HUES6 (cell line): Measurements from ENCODE around the gene SLC4A1AP.

Experiments
- H3K27ac ChIP-seq: 2 replicates; pipeline ENCODE4 v1.7.0; 2013; ENCODE audit warnings: low read depth, mild to moderate bottlenecking, low read length, inconsistent platforms
- H3K27me3 ChIP-seq: 2 replicates; pipeline ENCODE4 v1.6.1; 2013; ENCODE audit warnings: low read length; ENCODE audit not compliant: control insufficient read depth, insufficient read depth
- H3K36me3 ChIP-seq: 2 replicates; pipeline ENCODE4 v1.6.1; 2013; ENCODE audit warnings: low read length; ENCODE audit not compliant: control insufficient read depth, insufficient read depth
- H3K4me1 ChIP-seq: 2 replicates; pipeline ENCODE4 v1.6.1; 2013; ENCODE audit warnings: low read length; ENCODE audit not compliant: control insufficient read depth, insufficient read depth
- H3K4me3 ChIP-seq: 2 replicates; pipeline ENCODE4 v1.5.1; 2013; ENCODE audit warnings: low read depth, low read length
- H3K9ac ChIP-seq: one replicate; pipeline ENCODE4 v1.6.1; 2013; ENCODE audit warnings: mild to moderate bottlenecking, low read length
- H3K9me3 ChIP-seq: 2 replicates; pipeline ENCODE4 v1.6.1; 2013; ENCODE audit warnings: low read depth, low read length; ENCODE audit not compliant: control insufficient read depth, insufficient read depth

SLC4A1AP gene

DNA sequence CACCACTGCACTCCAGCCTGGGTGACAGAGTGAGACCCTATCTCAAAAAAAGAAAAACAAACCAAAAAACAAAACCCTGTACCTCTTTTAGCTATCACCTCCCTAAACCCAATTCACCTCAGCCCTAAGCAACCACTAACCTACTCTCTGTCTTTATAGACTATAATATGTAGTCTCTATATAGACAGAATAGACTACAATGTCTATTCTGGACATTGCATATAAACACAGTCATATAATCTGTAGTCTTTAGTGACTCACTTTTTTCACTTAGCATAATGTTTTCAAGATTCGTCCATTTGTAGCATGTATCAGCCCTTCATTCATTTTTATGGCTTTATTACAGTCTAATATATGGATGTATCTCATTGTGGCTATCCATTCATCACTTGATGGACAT, 70.6 kb downstream of the SLC4A1AP start:
- Histone ChIP-seq H3K9me3 (no peaks in the 10 kb centered on the region), H3K4me3 (no peak overlapping the region), H3K27me3 (peaks cover 4% of the 10 kb centered on the region; the same call in 1 of the 2 replicates), H3K9ac (no peak overlapping the region), H3K36me3 (no peaks in the 10 kb centered on the region), H3K4me1 (peaks cover 10% of the 10 kb centered on the region), H3K27ac (no peak overlapping the region)

DNA sequence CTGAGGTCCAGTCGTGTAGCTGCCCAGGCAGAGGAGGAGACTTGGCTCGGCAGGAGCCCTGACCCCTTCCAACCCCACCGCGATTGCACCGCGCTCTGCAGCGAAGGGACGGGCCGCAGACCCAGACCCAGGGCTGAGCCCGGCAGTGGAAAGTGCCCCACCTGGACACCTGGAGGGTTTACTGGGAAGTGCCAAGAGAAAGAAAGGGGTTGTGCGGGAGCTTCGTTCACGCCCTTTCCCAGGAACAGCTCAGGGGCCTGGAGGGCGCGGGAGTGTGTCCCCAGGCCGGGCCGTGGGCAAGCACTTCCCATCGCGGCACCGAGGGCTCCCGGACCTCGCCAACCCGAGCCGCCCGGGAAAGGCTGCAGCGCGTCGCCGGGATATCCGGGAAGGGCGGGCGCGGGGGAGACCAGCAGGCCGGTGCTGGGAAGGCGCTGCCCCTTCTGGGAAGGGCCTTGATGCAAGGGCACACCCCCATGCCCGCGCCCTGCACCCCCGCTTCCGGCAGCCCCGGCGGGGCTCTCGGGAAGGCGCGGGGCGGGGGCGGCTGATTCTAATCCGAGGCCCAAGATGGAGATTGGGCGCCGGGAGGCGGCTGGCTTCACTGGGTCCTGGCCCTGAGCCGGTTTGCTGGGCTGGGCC, 71.7 kb downstream of the SLC4A1AP start:
- Histone ChIP-seq H3K4me1 (peaks cover 10% of the 10 kb centered on the region), H3K4me3 (peak overlapping the region; percentile 76), H3K9ac (peak overlapping the region; percentile 63), H3K36me3 (no peaks in the 10 kb centered on the region), H3K9me3 (no peaks in the 10 kb centered on the region), H3K27me3 (peaks cover 4% of the 10 kb centered on the region; the same call in 1 of the 2 replicates), H3K27ac (peak overlapping the region; percentile 28; the same call in 1 of the 2 replicates)

DNA sequence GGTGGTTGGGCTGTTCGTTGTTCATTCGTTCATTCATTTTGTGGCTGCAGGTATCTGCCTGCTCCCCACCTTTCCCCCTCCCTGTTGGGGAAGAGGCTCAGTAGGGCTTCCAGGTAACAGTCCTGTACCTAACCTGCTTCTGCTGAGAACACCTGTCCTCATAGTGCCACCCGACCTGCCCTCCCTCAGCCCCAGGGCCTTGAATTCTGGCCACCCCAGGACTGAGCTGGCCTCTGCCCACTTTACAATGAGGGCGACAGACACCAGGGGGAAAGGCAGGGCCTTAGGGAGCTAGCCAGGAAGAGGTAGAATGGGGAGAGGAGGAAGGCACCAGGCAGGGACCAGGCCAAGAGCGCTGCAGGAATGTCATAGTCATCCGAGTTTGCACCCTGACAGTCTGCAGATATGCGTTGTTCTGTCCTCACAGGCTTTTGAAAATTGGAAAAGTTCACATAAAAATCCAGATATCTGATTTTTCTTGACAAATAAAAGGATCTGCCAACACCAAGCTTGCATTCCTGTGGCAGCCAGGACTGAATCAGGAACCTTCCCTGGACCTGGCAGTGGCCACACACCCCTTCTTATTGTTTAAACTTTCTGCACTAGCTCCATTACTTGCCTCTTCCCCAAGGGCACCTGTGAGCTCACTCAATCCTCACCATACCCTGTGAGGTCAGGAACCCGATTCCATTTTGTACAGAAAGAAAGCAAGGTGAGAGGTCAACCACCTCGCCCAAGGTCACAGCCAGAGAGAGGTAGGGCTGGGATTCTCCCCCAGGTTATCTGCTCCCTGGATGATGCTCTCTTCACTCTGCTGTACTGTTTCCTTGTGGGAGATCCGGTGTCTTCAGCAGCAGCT, 72.6 kb downstream of the SLC4A1AP start:
- Histone ChIP-seq H3K4me3 (peak overlapping the region; percentile 76), H3K27ac (no peak overlapping the region), H3K9ac (peak overlapping the region; percentile 35), H3K36me3 (no peaks in the 10 kb centered on the region), H3K27me3 (peaks cover 4% of the 10 kb centered on the region; the same call in 1 of the 2 replicates), H3K9me3 (no peaks in the 10 kb centered on the region), H3K4me1 (peaks cover 10% of the 10 kb centered on the region)

DNA sequence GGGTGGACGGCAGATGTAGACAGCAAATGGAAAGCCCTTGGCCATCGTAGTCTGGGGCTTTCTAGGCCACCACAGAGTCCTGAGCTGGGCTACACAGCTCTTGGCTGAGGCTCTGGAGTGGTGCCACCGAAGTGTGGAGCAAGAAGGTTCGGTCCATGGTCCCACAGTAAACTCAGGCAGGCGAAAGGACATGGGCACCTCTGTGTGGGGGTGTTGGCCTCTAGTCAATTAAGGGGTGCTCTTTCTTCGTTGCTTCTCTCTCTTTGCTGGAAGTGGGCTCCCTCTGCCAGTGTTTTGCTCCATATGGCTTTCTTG, 73.2 kb downstream of the SLC4A1AP start:
- no peaks in the 10 kb centered on the region for H3K36me3 ChIP-seq
- no peak overlapping the region for H3K4me3 ChIP-seq
- peaks cover 4% of the 10 kb centered on the region; the same call in 1 of the 2 replicates for H3K27me3 ChIP-seq
- H3K9ac ChIP-seq = no peak overlapping the region
- peaks cover 10% of the 10 kb centered on the region for H3K4me1 ChIP-seq
- H3K9me3 ChIP-seq = no peaks in the 10 kb centered on the region
- no peak overlapping the region for H3K27ac ChIP-seq

DNA sequence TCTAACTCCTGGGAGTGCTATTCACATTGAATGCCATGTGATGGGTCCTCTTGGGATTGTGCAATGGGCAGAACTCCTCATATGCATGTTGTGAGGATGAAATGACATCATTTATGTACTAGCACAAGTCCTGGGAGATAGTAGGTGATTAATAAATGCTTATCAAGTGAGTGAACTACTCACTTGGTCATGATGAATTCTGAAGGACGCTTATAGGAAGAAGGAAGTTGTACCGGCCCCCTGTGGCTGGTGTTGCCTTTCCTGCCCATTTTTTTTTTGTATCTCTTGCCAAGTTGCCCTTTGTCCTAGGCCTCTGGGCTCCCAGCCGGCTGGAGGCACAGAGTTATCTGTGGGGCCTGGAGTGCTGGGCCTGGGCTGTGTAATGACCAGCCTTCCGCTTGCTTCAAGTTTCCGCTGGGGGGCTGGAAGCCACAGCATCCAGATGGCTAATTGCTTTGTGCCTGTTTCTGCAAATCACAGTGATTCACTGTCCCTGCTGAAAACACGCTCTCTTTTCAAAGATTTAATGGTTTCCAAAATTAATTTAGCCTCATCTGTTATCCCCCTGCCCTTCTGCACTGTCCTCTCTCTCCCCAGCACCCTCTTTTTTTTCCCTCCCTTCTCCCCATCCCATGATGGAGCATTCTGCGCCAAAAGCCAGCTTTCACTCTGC, 74.1 kb downstream of the SLC4A1AP start:
- Histone ChIP-seq H3K9ac (no peak overlapping the region), H3K27me3 (peaks cover 4% of the 10 kb centered on the region; the same call in 1 of the 2 replicates), H3K27ac (no peak overlapping the region), H3K36me3 (no peaks in the 10 kb centered on the region), H3K4me1 (peaks cover 10% of the 10 kb centered on the region), H3K4me3 (no peak overlapping the region), H3K9me3 (no peaks in the 10 kb centered on the region)

DNA sequence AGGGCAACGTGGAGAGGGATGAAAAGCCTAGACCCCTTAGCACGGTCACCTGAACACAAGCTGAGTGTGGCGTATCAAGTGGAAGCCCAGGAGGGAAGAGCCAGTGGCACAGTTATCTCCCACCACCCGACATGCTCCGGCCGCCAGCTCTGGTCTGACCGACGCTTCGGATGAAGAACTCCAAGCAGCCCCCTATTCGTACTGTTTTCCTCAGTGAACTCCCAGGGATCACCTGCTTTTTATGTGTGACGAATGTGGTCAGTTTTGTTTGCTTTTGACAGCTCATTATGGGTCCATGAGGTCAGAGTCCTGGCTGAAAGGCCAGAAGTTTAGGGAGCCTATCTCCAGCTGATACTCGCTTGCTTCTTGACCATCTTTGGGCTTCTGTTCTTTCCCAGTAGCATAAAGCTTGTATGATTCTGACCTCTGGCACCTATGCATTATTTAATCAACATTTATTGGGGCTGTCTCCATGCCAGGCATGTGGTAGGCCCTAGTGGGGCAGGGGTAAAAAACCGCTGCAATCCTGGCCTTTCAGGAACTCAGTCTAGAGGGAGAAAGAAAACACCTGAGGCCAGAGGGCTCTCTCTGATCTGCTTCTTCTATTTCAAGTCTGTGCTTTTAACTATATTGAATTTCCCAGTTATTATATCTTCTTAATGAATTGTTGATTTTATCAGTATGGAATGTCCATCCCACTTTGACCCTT, 74.8 kb downstream of the SLC4A1AP start:
- H3K36me3 ChIP-seq = no peaks in the 10 kb centered on the region

DNA sequence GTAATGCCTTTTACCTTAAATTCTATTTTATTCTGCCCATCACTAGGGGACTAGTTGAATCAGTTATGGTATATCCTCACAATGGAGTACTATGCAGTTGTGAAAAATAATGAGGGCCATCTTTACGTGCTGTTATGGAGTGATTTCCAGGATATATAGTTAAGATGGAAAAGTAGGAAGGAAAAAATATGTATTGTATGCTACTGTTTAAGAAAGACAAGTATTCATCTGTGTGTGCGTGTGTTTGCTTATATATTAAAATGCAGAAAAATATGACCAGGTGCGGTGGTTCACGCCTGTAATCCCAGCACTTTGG, 75.3 kb downstream of the SLC4A1AP start:
- Histone ChIP-seq H3K27me3 (peaks cover 4% of the 10 kb centered on the region; the same call in 1 of the 2 replicates), H3K4me3 (no peak overlapping the region), H3K36me3 (no peaks in the 10 kb centered on the region), H3K27ac (no peak overlapping the region), H3K9ac (no peak overlapping the region), H3K9me3 (no peaks in the 10 kb centered on the region), H3K4me1 (peaks cover 10% of the 10 kb centered on the region)

More for the DNA sequence above, 74.8 kb downstream of the SLC4A1AP start:
- no peaks in the 10 kb centered on the region for H3K9me3 ChIP-seq
- no peak overlapping the region for H3K4me3 ChIP-seq
- H3K4me1 ChIP-seq = peaks cover 10% of the 10 kb centered on the region
- peaks cover 4% of the 10 kb centered on the region; the same call in 1 of the 2 replicates for H3K27me3 ChIP-seq
- H3K9ac ChIP-seq = no peak overlapping the region
- H3K27ac ChIP-seq = no peak overlapping the region

DNA sequence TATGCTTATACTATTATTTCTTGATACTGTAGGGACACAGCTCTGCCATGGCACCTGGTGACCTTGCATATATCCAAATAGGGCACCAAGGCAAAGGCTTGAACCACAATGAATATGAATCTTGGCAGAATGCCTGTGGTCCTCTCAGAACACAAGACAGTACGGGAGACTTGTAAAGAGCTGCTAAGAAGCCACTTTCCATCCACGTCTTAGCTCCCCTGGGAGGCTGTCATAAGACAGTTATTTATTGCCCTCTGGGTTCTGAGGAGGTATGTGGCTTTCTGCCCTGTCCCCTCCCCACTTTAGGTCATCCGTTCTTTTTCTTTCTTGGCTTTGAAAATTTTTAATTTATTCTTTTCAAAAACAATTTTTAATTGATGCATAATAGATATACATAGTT, 78.0 kb downstream of the SLC4A1AP start:
- H3K27me3 ChIP-seq = no peaks in the 10 kb centered on the region; the same call in 1 of the 2 replicates
- H3K9me3 ChIP-seq = no peaks in the 10 kb centered on the region
- H3K36me3 ChIP-seq = no peaks in the 10 kb centered on the region
- H3K9ac ChIP-seq = no peak overlapping the region
- no peak overlapping the region for H3K4me3 ChIP-seq
- H3K27ac ChIP-seq = no peak overlapping the region
- no peaks in the 10 kb centered on the region for H3K4me1 ChIP-seq

DNA sequence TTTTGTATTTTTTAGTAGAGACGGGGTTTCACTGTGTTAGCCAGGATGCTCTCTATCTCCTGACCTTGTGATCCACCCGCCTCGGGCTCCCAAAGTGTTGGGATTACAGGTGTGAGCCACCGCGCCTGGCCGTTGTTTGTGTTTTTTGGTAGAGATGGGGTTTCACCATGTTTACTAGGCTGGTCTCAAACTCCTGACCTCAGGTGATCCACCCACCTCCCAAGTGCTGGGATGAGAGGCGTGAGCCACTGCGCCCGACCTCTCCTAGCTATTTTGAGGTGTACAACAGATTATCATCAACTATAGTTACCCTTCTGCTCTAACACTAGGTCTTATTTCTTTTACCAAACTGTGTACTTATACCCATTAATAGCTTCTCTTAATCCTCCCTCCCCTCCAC, 78.9 kb downstream of the SLC4A1AP start:
- no peaks in the 10 kb centered on the region; the same call in 1 of the 2 replicates for H3K27me3 ChIP-seq
- H3K27ac ChIP-seq = no peak overlapping the region
- no peaks in the 10 kb centered on the region for H3K4me1 ChIP-seq

More for the DNA sequence above, 78.9 kb downstream of the SLC4A1AP start:
- Histone ChIP-seq H3K9me3 (no peaks in the 10 kb centered on the region), H3K9ac (no peak overlapping the region), H3K4me3 (no peak overlapping the region), H3K36me3 (no peaks in the 10 kb centered on the region)
